H1 (cell line): ENCODE measurements around the gene FAM216A. TPM values are rescaled to one million over a fixed set of nuclear protein-coding genes. Genes with fewer than 3 reads are reported as not detected.
A peak's percentile ranks its signal among the peaks of the same experiment; 100 is the strongest.

ENCODE experiments used
- ASH2L ChIP-seq: fragments of 200-600, 300-600 bp; sonication (generic); IDR thresholded peaks from one replicate; pipeline ENCODE4 v1.7.1; 2017; ENCODE audit warnings: low read length
- BRCA1 ChIP-seq: IDR thresholded peaks from 2 replicates; pipeline ENCODE4 v1.6.1; 2012; ENCODE audit warnings: low read depth, low read length, improper control_type of control experiment
- CHD2 ChIP-seq: IDR thresholded peaks from 2 replicates; pipeline ENCODE4 v1.6.1; 2012; ENCODE audit warnings: low read length, improper control_type of control experiment
- CREB1 ChIP-seq: IDR thresholded peaks from 2 replicates; pipeline ENCODE4 v1.6.1; 2012; ENCODE audit warnings: inconsistent platforms
- KDM1A ChIP-seq: fragments of 200-600, 300-600 bp; sonication (generic); IDR thresholded peaks from 2 replicates; pipeline ENCODE4 v1.7.1; 2016; ENCODE audit warnings: mild to moderate bottlenecking, low read length, borderline replicate concordance
- KDM5A ChIP-seq: fragments of 200-600 bp; IDR thresholded peaks from 2 replicates; pipeline ENCODE4 v1.7.1; 2012; ENCODE audit warnings: mild to moderate bottlenecking, low read length, inconsistent platforms, mixed read lengths
- NANOG ChIP-seq: IDR thresholded peaks from 2 replicates; pipeline ENCODE4 v1.6.1; 2011; ENCODE audit warnings: low read length, low read depth, mild to moderate bottlenecking, inconsistent platforms; ENCODE audit not compliant: insufficient read depth, poor library complexity, severe bottlenecking
- POLR2A ChIP-seq, 2 experiments: IDR thresholded peaks; 1 replicate in 1 of 2; 2 replicates in 1 of 2; pipeline ENCODE4 v1.6.1; 2011; ENCODE audit warnings: low read depth in 2 of 2, low read length in 2 of 2, mild to moderate bottlenecking in 2 of 2; ENCODE audit errors: control extremely low read depth in 1 of 2
- RFX5 ChIP-seq: IDR thresholded peaks from 2 replicates; pipeline ENCODE4 v1.6.1; 2011; ENCODE audit warnings: low read depth, low read length, improper control_type of control experiment, borderline replicate concordance
- RNF2 ChIP-seq: fragments of 200-900, 300-1000 bp; sonication (generic); IDR thresholded peaks from 2 replicates; pipeline ENCODE4 v1.7.1; 2016; ENCODE audit warnings: borderline replicate concordance, low read depth, mild to moderate bottlenecking, antibody characterized with exemption, low read length; ENCODE audit not compliant: poor library complexity, severe bottlenecking; ENCODE audit errors: missing control alignments
- RXRA ChIP-seq: IDR thresholded peaks from 2 replicates; pipeline ENCODE4 v1.6.1; 2011; ENCODE audit warnings: low read depth, mild to moderate bottlenecking, low read length, moderate library complexity; ENCODE audit not compliant: insufficient read depth
- SAP30 ChIP-seq: fragments of 300-600 bp; sonication (generic); IDR thresholded peaks from 2 replicates; pipeline ENCODE4 v1.7.1; 2012; ENCODE audit warnings: low read length, moderate library complexity, mild to moderate bottlenecking, inconsistent platforms; ENCODE audit not compliant: insufficient read depth, insufficient replicate concordance
- SIN3A ChIP-seq, 2 experiments: IDR thresholded peaks in 1 of 2; conservative IDR thresholded peaks in 1 of 2; 2 replicates each; pipeline ENCODE4 v1.6.1; 2011 to 2012; ENCODE audit warnings: low read length in 2 of 2, improper control_type of control experiment in 1 of 2, low read depth in 1 of 2, mild to moderate bottlenecking in 1 of 2
- SP1 ChIP-seq: IDR thresholded peaks from 2 replicates; pipeline ENCODE4 v1.6.1; 2011; ENCODE audit warnings: low read depth, low read length
- SP4 ChIP-seq: IDR thresholded peaks from 2 replicates; pipeline ENCODE4 v1.6.1; 2012; ENCODE audit warnings: low read length, inconsistent platforms
- SUZ12 ChIP-seq: fragments of 200-600 bp; sonication (generic); IDR thresholded peaks from 2 replicates; pipeline ENCODE4 v1.6.1; 2012; ENCODE audit warnings: mild to moderate bottlenecking, inconsistent platforms, low read length, moderate library complexity, mixed read lengths
- TCF12 ChIP-seq: IDR thresholded peaks from 2 replicates; pipeline ENCODE4 v1.6.1; 2011; ENCODE audit warnings: low read depth, mild to moderate bottlenecking, low read length
- YY1 ChIP-seq: IDR thresholded peaks from 2 replicates; pipeline ENCODE4 v1.6.1; 2011; ENCODE audit warnings: low read depth, mild to moderate bottlenecking, low read length
- polyA plus RNA-seq, 7 experiments: library from polyadenylated mRNA; depleted of rRNA in 3 of 7; stranded (reverse) in 5 of 7; unstranded in 2 of 7; fragments of >200 nt in 5 of 7; fragments of 200-250 nt in 2 of 7; gene quantifications; 1 replicate in 5 of 7; 2 replicates in 1 of 7; 4 replicates in 1 of 7; pipeline versions ENCODE4 v1.2.1 to v1.2.3, GENCODE V29; 2011 to 2013; ENCODE audit warnings: missing spikeins in 2 of 7, mixed read lengths in 2 of 7
- total RNA-seq: library from RNA; stranded (reverse); fragmentation: NEBNext Ultra II Directional; extraction: Animal tissue kit (Norgen Biotek cat#: 25700); gene quantifications from 2 replicates; pipeline ENCODE4 v1.2.1, GENCODE V29; 2021
- TF ChIP-seq, protein P1 (sequence below): IDR thresholded peaks from 2 replicates; pipeline ENCODE4 v1.6.1; 2011; ENCODE audit warnings: low read depth, mild to moderate bottlenecking, low read length; ENCODE audit not compliant: insufficient read depth
- TF ChIP-seq, protein P2 (sequence below): IDR thresholded peaks from 2 replicates; pipeline ENCODE4 v1.6.1; 2012; ENCODE audit warnings: inconsistent platforms
- TF ChIP-seq, protein P3 (sequence below): IDR thresholded peaks from 2 replicates; pipeline ENCODE4 v1.6.1; 2012; ENCODE audit warnings: inconsistent platforms

FAM216A gene
- total and polyA plus RNA-seq, 2 of the 8 experiments (the other 6 are each of a cell fraction or from before 2014, with no cell fraction given): 19.8 to 24.6 TPM

DNA sequence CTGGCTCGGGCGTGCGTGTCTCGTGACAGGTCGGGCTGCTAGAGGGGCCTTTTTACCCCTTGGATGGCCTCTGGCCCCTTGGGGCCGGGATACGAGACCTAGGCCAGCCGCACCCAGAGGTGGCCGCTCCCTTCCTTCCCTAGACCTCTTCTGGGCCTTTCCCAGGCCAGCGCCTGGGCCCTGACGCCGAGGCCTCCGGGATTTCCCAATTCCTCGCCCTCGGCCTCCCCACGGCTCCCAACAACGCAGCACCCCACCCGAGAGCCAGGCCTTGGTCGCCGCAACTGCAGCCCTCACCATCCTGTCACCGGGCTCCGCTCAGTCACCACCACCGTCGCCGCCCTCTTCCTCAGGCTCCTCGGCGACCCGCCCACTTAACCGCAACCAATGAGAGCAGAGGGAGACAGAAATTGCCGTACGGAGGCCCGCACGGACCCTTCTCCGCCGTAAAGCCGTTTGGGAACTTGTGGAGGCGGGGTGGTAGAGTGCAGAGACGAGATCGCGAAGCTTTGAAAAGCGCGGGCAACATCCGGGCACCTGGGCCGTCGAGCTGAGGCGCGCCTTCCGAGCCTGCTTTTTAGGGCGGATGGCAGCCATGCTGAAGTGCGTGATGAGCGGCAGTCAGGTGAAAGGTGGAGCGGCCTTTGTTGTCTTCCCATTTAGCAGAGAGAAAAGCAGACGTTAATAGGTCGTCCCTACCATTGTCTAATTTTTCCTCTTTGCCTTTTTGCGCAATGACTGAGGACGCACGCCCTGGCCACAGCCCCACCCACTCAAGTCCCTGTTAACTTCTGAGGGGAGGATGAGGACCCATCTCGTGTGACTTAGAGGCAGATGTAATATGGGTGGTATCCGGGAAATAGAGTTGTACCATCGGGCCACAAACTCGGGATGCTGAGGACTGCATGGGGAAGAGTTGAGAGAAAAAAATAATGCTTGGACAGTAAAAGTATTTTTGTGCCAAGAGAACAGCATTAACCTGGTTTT, 33.4 kb downstream of the FAM216A start, which contains the start of the genes RAD9B and VPS29 (continued):
- TF ChIP-seq, protein P1, sequence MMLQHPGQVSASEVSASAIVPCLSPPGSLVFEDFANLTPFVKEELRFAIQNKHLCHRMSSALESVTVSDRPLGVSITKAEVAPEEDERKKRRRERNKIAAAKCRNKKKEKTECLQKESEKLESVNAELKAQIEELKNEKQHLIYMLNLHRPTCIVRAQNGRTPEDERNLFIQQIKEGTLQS: no peak
- TF ChIP-seq RFX5: no peak
- peak; percentile 66; the same call in 1 of the 2 replicates for TF ChIP-seq KDM1A
- peak; percentile 91 for TF ChIP-seq YY1
- TF ChIP-seq BRCA1: peak; percentile 69; the same call in 1 of the 2 replicates
- peak; percentile 66; the same call in 1 of the 2 replicates for TF ChIP-seq CREB1
- TF ChIP-seq, protein P2, sequence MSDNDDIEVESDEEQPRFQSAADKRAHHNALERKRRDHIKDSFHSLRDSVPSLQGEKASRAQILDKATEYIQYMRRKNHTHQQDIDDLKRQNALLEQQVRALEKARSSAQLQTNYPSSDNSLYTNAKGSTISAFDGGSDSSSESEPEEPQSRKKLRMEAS: peak; percentile 100
- peak; percentile 94 for TF ChIP-seq SP4
- TF ChIP-seq, protein P3, sequence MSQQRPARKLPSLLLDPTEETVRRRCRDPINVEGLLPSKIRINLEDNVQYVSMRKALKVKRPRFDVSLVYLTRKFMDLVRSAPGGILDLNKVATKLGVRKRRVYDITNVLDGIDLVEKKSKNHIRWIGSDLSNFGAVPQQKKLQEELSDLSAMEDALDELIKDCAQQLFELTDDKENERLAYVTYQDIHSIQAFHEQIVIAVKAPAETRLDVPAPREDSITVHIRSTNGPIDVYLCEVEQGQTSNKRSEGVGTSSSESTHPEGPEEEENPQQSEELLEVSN: peak; percentile 100
- peak; percentile 44 for TF ChIP-seq ASH2L
- no peak for TF ChIP-seq RXRA
- TF ChIP-seq SIN3A (conservative IDR thresholded peaks at IDR 0.05 in 1 of 2, IDR thresholded peaks at IDR 0.05 in 1 of 2; ENCODE audit: low read depth in 1 of 2, low read length in 2 of 2): peak in 1 of 2 experiments; percentile 86; a peak in 1 of 4 replicates
- TF ChIP-seq RNF2: peak; percentile 95
- TF ChIP-seq SAP30: peak; percentile 44
- peak; percentile 67; the same call in 1 of the 2 replicates for TF ChIP-seq TCF12
- no peak for TF ChIP-seq NANOG
- peak in 1 of 2 experiments; percentile 38; a peak in 1 of 3 replicates for TF ChIP-seq POLR2A (IDR thresholded peaks at IDR 0.05; ENCODE audit: control extremely low read depth in 1 of 2, low read depth in 2 of 2, low read length in 2 of 2)
- peak; percentile 91 for TF ChIP-seq CHD2
- 0 out of 2 replicates have a peak, but pooled peaks have one; percentile 32 for TF ChIP-seq SP1
- TF ChIP-seq SUZ12: no peak
- 0 out of 2 replicates have a peak, but pooled peaks have one; percentile 49 for TF ChIP-seq KDM5A
